ENCODE data around the gene STK16. TPM values are rescaled to one million over a fixed set of nuclear protein-coding genes. Genes with fewer than 3 reads are reported as not detected.

The STK16 gene
- total RNA-seq, 2 donors from 2014 or later = 11.9 to 17.2 TPM

DNA sequence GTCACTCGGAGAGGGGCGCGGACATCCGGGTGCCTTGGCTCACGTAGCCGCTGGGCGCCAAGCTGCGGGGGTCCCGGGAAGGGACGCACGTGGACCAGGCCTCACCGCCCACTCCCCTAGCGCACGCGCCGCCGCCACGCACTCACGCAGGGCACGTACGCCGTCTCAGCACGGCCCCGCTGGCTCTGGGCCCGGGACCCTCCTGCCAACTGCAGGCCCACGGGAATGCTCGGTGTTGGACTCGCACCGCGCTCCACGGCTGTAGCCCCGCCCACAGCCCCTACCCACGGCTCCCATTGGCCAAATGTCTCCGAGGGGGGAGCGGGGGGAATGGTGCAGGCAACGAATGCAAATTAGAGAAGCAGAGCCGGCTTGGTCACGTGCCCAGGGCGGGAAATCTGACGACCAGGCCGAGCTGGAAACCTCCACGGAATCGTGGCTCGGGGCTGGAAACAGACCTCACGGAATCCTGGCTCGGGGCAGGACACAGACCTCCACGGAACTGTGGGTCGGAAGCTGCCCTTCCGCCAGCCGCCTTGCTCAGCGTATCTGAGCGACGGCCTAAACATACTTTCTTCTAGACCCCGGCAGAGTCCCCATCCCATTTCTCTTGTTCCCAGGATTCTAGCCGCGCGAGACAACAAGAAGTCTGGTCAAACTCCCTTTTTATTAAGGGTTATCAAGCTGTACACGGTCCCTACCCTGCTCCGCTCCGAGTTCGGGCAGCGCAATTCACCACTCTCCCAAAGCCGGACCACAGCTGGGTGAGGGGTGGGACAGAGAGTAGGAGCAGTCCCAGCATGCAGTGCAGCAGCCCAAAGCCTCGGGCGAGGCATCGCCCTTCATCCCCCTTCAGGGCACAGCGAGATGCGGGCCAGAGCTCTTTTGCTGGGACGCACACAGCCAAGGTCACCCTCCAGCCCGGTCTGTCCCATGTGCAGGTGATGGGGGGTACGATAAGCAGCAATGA is 26.3 kb upstream of the STK16 start, which contains the start of gene ABCB6:
Gene ABCB6, minus strand, starts transcription at position 227 of the 970 bp plus-strand sequence. CDS start 285 bp downstream, outside the sequence.
- peaks cover 7% of the 10 kb centered on the region for H3K36me3 Mint-ChIP-seq (ENCODE audit: low read depth)
- peak within 1 kb of the TSS; percentile 73 for H3K27ac Mint-ChIP-seq
- H3K9me3 ChIP-seq (ENCODE audit: control insufficient read depth, low read length, poor library complexity, severe bottlenecking) = no peaks in the 10 kb centered on the region
- H3K4me3 Mint-ChIP-seq = peak within 1 kb of the TSS; percentile 89
- DNase-seq (peak; percentile 76 to 82 (median 77)), ATAC-seq (peak; percentile 92)
- peaks cover 10% of the 10 kb centered on the region for H3K4me1 Mint-ChIP-seq
- no peaks in the 10 kb centered on the region for H3K27me3 Mint-ChIP-seq

DNA sequence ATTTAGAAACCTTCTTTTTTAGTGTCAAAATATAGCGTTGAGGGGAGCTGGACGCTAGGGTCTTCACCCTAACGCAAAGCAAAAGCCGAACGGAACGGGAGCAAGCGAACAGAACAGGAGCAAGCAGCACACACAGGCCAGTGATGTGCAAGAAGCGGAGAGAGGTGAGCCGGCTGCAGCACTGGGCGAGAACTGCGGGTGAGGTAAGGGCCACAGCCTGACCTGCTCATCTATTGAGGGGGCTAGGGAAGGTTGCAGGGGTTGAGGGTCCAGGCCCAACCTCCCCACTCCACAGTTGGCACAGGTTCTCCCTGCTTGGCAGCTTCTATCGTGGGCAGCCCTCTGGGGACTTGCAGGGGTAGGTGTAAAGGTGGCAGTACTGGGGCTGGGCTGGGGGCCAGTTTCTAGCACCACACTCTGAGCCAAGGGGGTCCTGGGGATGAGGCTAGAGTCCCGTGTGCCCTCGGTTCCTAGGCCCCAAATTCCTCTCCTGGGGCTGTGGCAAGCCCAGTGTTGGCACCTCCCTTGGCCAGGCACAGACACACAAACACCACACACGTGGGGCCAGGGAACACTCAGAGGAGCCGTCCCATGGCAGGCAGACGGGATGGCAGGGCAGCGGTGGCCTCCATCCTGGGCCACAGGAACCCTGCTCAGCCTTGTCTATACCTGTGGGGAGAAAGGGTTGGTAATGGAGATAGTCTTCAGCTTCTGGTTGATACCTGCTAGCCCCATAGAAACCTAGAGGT is 25.3 kb upstream of the STK16 start:
- no peaks in the 10 kb centered on the region for H3K9me3 ChIP-seq (ENCODE audit: control insufficient read depth, low read length, poor library complexity, severe bottlenecking)
- DNase-seq (no peak), ATAC-seq (no peak)
- H3K4me1 Mint-ChIP-seq = peaks cover 12% of the 10 kb centered on the region
- H3K27ac Mint-ChIP-seq = no peak overlapping the region
- peaks cover 7% of the 10 kb centered on the region for H3K36me3 Mint-ChIP-seq (ENCODE audit: low read depth)
- H3K27me3 Mint-ChIP-seq = no peaks in the 10 kb centered on the region
- peak overlapping the region; percentile 62 for H3K4me3 Mint-ChIP-seq

DNA sequence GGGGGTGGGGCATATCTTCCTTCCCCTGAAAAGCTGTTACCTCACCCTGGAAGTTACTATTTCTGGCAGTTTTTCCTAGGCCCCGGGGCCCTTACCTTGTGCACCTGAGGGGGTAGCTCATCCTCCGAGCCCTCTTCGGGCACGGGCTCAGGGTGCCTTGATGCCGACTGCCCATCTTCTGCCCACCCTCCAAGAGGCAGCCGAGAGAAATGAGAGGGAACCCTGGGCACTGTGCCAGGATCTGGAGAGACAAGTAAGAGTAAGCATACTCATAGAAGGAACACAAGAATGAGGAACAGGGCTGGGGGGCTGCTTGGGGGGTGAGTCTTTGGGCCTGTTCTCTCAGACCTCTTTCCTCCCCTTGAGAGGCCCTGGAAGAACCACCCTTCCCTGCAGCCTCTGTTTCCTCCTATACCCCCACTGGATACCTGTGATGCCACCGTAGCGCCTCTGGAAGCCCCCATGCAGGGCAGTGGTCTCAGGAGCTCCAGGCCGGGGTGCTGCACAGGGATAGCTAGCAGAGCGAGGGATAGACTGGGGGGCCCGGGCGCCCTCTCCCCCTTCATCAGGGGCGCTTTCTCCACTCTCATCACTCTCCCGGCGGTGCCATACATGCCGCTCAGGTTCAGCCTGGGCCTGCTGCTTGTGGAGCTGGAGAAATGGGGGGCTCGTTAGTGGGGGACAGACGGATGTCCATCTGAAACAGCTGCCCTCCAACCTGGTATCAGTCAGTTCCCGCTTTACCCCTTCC is 24.5 kb upstream of the STK16 start:
- Mint-ChIP-seq H3K36me3 (ENCODE audit: low read depth) (peaks cover 7% of the 10 kb centered on the region), H3K4me3 (no peak overlapping the region), H3K27ac (no peak overlapping the region), H3K27me3 (no peaks in the 10 kb centered on the region), H3K4me1 (peaks cover 16% of the 10 kb centered on the region)
- ATAC-seq (no peak), DNase-seq (no peak)
- no peaks in the 10 kb centered on the region for H3K9me3 ChIP-seq (ENCODE audit: control insufficient read depth, low read length, poor library complexity, severe bottlenecking)

DNA sequence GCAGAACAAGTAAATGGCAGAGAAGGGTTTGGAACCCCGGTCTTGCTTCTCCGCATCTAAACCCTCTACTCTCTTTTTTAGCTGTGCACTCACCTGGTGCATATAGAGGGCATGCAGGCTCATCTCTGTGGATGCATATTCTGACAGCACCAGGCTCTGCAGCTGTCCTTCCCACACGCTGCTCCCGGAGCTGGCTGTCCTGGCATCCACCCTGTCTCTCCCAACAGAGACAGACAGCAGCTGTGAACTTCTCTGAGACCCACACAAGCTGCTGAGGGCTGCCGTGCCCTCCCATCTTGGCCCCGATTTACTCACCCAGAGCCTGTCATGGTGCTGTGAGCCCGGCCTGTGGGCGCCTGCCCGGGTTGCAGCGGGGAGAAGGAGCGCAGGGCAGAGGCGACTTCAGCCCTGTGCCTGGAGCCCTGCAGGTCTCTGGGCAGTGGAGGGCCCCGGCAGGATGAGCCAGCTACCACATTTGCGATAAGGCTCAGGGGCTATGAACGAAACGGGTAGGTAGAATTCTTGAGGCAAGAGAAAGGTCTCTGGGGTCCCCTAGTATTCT is 23.2 kb upstream of the STK16 start:
- H3K9me3 ChIP-seq (ENCODE audit: control insufficient read depth, low read length, poor library complexity, severe bottlenecking) = no peaks in the 10 kb centered on the region
- Mint-ChIP-seq H3K36me3 (ENCODE audit: low read depth) (peaks cover 7% of the 10 kb centered on the region), H3K4me3 (no peak overlapping the region), H3K27ac (no peak overlapping the region), H3K4me1 (peaks cover 19% of the 10 kb centered on the region), H3K27me3 (no peaks in the 10 kb centered on the region)
- DNase-seq (no peak), ATAC-seq (no peak)

DNA sequence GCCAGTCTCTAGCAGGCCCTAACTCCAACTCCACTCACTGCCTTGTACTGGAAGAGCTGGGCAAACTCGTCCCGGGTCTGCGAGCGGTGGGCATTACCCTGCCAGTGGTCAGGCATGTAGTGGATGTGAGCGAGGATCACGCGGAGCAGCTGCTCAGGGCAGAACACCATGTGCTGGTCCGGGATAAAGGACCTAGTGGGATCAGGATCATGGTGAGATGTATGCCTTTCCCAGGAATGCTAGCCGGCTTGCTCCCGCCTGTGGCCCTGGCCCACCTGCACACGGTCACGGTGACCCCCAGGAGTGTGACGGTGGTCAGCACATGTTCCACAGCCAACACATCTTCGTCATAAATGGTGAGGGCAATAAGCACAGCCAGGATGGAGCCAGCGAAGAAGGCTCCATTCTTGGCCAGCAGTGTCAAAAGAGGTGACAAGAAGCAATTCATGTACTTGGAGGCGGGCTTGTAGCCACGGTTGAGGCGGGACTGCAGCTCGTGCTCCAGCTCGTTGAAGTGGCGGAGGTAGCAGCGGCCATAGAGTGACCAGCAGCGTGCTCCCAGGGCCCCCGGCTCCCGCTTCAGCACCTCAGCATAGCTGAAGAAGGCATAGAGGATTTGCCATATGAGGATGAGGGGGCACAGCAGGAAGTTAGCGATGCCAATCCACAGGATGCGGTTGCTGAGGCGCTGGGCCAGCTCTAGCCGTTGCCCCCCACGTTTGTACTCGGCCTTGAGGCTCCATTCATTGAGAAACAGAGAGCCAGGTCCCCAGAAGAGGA is 21.3 kb upstream of the STK16 start:
- H3K27ac Mint-ChIP-seq = peak overlapping the region; percentile 54

DNA sequence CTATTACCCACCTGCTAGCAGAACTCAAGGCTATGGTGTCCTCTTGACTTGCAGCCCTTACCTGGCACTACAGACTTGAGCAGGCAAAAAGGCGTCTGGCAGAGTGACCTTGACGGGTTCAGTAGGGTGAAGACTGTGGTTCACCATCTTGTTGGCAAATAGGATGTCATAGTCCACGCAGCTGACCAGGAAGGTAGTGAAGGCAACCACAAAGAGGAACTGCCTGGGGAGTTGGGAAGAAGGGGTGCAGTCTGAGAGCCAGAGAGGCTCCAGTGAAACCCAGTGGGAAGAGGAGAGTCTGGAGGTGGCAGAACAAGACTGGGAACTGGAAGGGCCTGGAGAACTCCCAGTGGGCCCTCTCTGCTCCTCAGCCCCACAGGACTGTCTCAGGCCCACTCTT is 19.9 kb upstream of the STK16 start:
- no peaks in the 10 kb centered on the region for H3K9me3 ChIP-seq (ENCODE audit: control insufficient read depth, low read length, poor library complexity, severe bottlenecking)
- ATAC-seq (no peak), DNase-seq (no peak)
- Mint-ChIP-seq H3K36me3 (ENCODE audit: low read depth) (peaks cover 12% of the 10 kb centered on the region), H3K27ac (peak overlapping the region; percentile 43), H3K4me3 (no peak overlapping the region), H3K4me1 (peaks cover 28% of the 10 kb centered on the region), H3K27me3 (no peaks in the 10 kb centered on the region)

More for the DNA sequence above, 21.3 kb upstream of the STK16 start:
- DNase-seq (no peak), ATAC-seq (no peak)
- no peaks in the 10 kb centered on the region for H3K9me3 ChIP-seq (ENCODE audit: control insufficient read depth, low read length, poor library complexity, severe bottlenecking)
- H3K4me3 Mint-ChIP-seq = no peak overlapping the region
- H3K4me1 Mint-ChIP-seq = peaks cover 17% of the 10 kb centered on the region
- no peaks in the 10 kb centered on the region for H3K27me3 Mint-ChIP-seq
- H3K36me3 Mint-ChIP-seq (ENCODE audit: low read depth) = peaks cover 7% of the 10 kb centered on the region

DNA sequence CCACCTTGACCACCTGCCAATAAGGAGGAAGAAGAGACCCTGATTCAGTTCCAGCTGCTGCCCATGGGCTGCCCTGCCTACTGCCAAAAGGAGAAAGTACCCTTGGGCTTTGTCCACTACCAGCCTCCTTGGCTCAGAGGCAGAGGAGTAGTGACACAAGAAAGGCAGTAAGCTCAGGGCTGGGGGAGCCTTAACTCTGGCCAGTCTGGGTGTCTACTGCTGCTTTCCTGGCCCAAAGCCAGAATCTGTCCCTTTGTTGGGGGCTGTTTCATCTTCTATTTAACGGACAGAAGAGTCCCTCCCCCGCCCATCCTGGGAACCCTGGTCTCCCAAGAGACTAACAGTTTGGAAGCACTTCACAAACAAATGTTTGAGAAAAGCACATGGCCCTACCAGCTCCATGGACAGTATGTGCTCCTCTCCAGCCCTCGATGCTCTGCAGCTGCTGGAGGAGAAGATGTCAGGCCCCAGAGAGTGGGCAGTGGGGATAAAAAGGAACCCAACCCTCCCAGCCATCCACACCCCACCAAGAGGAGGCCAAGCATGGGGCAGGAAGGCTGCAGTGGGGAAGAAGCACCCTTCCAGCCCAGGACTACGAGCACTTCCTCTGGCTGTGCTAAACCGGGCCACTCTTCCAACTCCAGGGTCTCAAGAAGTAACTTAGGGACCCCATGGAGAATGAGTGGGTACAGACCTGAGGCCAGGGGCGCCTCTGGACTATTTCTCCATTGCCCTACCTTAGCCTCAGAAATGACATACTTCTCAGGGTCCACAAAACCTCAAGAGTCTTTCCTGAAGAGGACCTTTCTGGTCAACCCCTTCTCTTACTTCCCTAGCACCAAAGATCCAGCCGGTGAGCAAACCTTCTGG is 17.0 kb upstream of the STK16 start:
- peak overlapping the region; percentile 27 for H3K27ac Mint-ChIP-seq
- no peaks in the 10 kb centered on the region for H3K9me3 ChIP-seq (ENCODE audit: control insufficient read depth, low read length, poor library complexity, severe bottlenecking)
- H3K4me1 Mint-ChIP-seq = peaks cover 33% of the 10 kb centered on the region
- ATAC-seq (no peak), DNase-seq (no peak)
- peaks cover 8% of the 10 kb centered on the region for H3K36me3 Mint-ChIP-seq (ENCODE audit: low read depth)
- peak overlapping the region; percentile 99 for H3K4me3 Mint-ChIP-seq
- H3K27me3 Mint-ChIP-seq = no peaks in the 10 kb centered on the region

DNA sequence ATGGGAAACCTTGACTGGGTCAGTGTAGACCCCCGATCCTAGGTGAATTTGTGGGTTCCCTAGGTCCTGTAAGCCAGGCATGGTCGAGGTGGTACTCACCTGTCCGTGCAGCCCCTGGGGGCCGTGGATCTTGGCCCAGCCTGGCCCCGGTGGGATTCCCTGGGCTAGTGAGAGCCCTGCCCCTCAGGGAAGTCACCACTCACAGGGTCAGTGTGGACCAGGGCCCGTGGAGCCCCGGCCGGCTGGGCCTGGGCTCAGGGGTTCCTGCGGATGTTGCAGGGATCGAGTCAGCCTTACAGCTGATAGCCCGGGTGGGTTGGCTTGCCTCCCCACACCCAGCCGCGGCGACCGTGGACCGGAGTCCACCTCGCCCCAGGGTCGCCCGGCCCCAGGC is 16.4 kb upstream of the STK16 start:
- Mint-ChIP-seq H3K36me3 (ENCODE audit: low read depth) (peaks cover 6% of the 10 kb centered on the region), H3K4me1 (peaks cover 33% of the 10 kb centered on the region), H3K27ac (peak overlapping the region; percentile 97), H3K27me3 (no peaks in the 10 kb centered on the region), H3K4me3 (peak overlapping the region; percentile 99)
- ATAC-seq = no peak
- no peak for DNase-seq
- H3K9me3 ChIP-seq (ENCODE audit: control insufficient read depth, low read length, poor library complexity, severe bottlenecking) = no peaks in the 10 kb centered on the region

DNA sequence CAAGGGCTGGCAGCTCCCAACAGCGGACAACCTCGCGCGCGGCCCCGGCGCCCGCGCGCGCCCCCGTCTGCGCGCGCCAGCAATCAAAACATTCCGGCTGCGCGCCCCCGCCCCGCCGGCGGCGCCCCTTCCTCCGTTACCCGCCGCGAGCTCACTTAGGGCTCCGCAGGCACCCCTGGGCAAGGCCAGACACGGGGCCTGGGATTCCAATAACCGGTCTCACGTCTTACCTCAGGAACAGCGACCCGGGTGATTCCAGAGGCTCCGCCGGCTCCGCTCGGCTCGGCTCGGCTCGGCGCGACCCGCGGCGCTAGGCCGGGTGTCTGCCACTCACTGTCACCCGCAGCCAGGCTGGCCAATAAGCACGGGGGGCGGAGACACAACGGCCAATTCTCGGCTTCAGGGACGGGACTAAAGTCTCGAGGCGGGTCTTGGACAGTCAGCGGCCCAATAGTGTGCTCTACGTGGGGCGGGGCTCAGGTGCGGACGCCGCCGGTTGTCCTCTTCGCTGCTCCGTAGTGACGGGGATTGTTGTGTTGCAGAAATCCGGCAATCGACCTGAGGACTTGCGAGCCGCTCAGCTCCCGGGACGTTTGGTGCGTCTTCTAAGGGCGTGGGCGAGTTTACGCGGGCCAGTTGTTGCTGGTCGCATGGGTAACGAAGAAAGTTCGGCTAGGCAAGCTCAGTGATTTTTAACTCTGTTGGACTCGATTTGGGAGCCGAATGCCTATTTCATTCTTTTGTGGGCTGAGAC is 15.8 kb upstream of the STK16 start, which contains the start of the genes ANKZF1 and ATG9A:
Gene ANKZF1, plus strand, starts transcription at position 502 of the 754 bp plus-strand sequence. CDS start 452 bp downstream, outside the sequence.
Gene ATG9A, minus strand, starts transcription at position 332 of the 754 bp plus-strand sequence. CDS start 1,612 bp downstream, outside the sequence.
- ATAC-seq = peak; percentile 98
- no peaks in the 10 kb centered on the region for H3K27me3 Mint-ChIP-seq
- peaks cover 35% of the 10 kb centered on the region for H3K4me1 Mint-ChIP-seq
- peaks cover 9% of the 10 kb centered on the region for H3K36me3 Mint-ChIP-seq (ENCODE audit: low read depth)
- peak; percentile 93 to 97 (median 94) for DNase-seq
- H3K27ac Mint-ChIP-seq = peak within 1 kb of the TSS; percentile 97
- no peaks in the 10 kb centered on the region for H3K9me3 ChIP-seq (ENCODE audit: control insufficient read depth, low read length, poor library complexity, severe bottlenecking)
- peak within 1 kb of the TSS; percentile 99 for H3K4me3 Mint-ChIP-seq

DNA sequence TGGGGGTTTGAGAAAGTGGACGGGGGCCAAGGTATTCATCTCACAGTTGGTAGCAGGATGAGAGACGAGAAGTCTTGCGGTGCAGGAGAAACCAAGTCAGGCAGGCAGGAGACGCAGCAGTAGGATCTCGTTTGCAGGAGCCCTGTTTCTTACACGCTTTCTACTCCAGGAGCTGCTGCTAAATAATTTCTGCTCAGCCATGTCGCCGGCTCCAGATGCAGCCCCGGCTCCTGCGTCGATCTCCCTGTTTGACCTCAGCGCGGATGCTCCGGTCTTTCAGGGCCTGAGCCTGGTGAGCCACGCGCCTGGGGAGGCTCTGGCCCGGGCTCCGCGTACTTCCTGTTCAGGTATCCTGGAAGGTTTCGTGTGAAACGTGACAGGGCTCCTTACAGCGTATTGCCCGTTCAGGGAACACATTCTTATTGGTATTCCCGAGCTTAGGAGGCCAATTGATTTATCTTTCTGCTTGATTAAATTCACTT is 15.2 kb upstream of the STK16 start:
- Mint-ChIP-seq H3K36me3 (ENCODE audit: low read depth) (peaks cover 11% of the 10 kb centered on the region), H3K27ac (peak overlapping the region; percentile 97), H3K27me3 (no peaks in the 10 kb centered on the region), H3K4me1 (peaks cover 34% of the 10 kb centered on the region), H3K4me3 (peak overlapping the region; percentile 99)
- DNase-seq (no peak), ATAC-seq (peak; percentile 4)
- H3K9me3 ChIP-seq (ENCODE audit: control insufficient read depth, low read length, poor library complexity, severe bottlenecking) = no peaks in the 10 kb centered on the region
